ENCODE measurements around the gene SYT6.

The SYT6 gene

GRCh38 chr1:114088392-114089299 is 65.0 kb downstream of the SYT6 start:
- peaks cover 7% of the 10 kb centered on the region for H3K27me3 ChIP-seq
- no peak overlapping the region for H3K4me3 ChIP-seq (ENCODE audit: low read depth, low read length)
- no peak for DNase-seq
- no peaks in the 10 kb centered on the region; the same call in 1 of the 2 replicates for H3K9me3 ChIP-seq
- no peaks in the 10 kb centered on the region for H3K4me1 ChIP-seq
- no peak for TF ChIP-seq CTCF (IDR thresholded peaks at IDR 0.05; ENCODE audit: low read depth, low read length)
- no peaks in the 10 kb centered on the region for H3K36me3 ChIP-seq

- peaks cover 7% of the 10 kb centered on the region for H3K27me3 ChIP-seq
- TF ChIP-seq CTCF (IDR thresholded peaks at IDR 0.05; ENCODE audit: low read depth, low read length): no peak
- H3K9me3 ChIP-seq: no peaks in the 10 kb centered on the region; the same call in 1 of the 2 replicates
- no peaks in the 10 kb centered on the region for H3K4me1 ChIP-seq
- H3K36me3 ChIP-seq: no peaks in the 10 kb centered on the region
- no peak for DNase-seq
- no peak overlapping the region for H3K4me3 ChIP-seq (ENCODE audit: low read depth, low read length)
Observed at GRCh38 chr1:114087495-114087894, 66.2 kb downstream of the SYT6 start.

GRCh38 chr1:114086601-114087368 is 66.9 kb downstream of the SYT6 start:
- H3K27me3 ChIP-seq: peaks cover 7% of the 10 kb centered on the region

GRCh38 chr1:114082867-114083585 is 70.6 kb downstream of the SYT6 start:
- no peaks in the 10 kb centered on the region for H3K4me1 ChIP-seq
- H3K27me3 ChIP-seq: peaks cover 4% of the 10 kb centered on the region
- DNase-seq: no peak
- no peak overlapping the region for H3K4me3 ChIP-seq (ENCODE audit: low read depth, low read length)
- no peak for TF ChIP-seq CTCF (IDR thresholded peaks at IDR 0.05; ENCODE audit: low read depth, low read length)
- H3K36me3 ChIP-seq: no peaks in the 10 kb centered on the region
- H3K9me3 ChIP-seq: no peaks in the 10 kb centered on the region; the same call in 1 of the 2 replicates

More at GRCh38 chr1:114086601-114087368, 66.9 kb downstream of the SYT6 start:
- Histone ChIP-seq H3K9me3 (no peaks in the 10 kb centered on the region; the same call in 1 of the 2 replicates), H3K36me3 (no peaks in the 10 kb centered on the region), H3K4me1 (no peaks in the 10 kb centered on the region), H3K4me3 (ENCODE audit: low read depth, low read length) (no peak overlapping the region)
- DNase-seq: no peak
- no peak for TF ChIP-seq CTCF (IDR thresholded peaks at IDR 0.05; ENCODE audit: low read depth, low read length)

- no peaks in the 10 kb centered on the region; the same call in 1 of the 2 replicates for H3K9me3 ChIP-seq
- no peak for DNase-seq
- no peak overlapping the region for H3K4me3 ChIP-seq (ENCODE audit: low read depth, low read length)
- no peaks in the 10 kb centered on the region for H3K4me1 ChIP-seq
- no peak for TF ChIP-seq CTCF (IDR thresholded peaks at IDR 0.05; ENCODE audit: low read depth, low read length)
- H3K27me3 ChIP-seq: peaks cover 4% of the 10 kb centered on the region
- H3K36me3 ChIP-seq: no peaks in the 10 kb centered on the region
Observed at GRCh38 chr1:114082304-114082630, 71.4 kb downstream of the SYT6 start.

Data from BE2C (cell line).